HepG2 (cell line): Measurements from ENCODE around the gene MOV10L1.

Experiments
- CCDC6 ChIP-seq: sonication (generic); formaldehyde crosslinking; IDR thresholded peaks from 2 replicates; pipeline ENCODE4 v1.8.1; 2022; ENCODE audit warnings: mild to moderate bottlenecking, missing genetic modification reagents, moderate library complexity
- EP300 ChIP-seq, 3 experiments: sonication (generic) in 1 of 3; formaldehyde crosslinking in 1 of 3; IDR thresholded peaks; 2 replicates each; pipeline versions ENCODE4 v1.5.1 to v1.6.1; 2011 to 2020; ENCODE audit warnings: low read depth in 2 of 3, low read length in 2 of 3, borderline replicate concordance in 1 of 3, improper control_type of control experiment in 1 of 3, mild to moderate bottlenecking in 1 of 3, missing genetic modification reagents in 1 of 3, moderate library complexity in 1 of 3
- MEIS2 ChIP-seq: sonication (generic); formaldehyde crosslinking; IDR thresholded peaks from 2 replicates; pipeline ENCODE4 v1.9.0; 2021; ENCODE audit warnings: mild to moderate bottlenecking, missing genetic modification reagents
- ZNF883 ChIP-seq: sonication (generic); formaldehyde crosslinking; IDR thresholded peaks from 2 replicates; pipeline ENCODE4 v1.5.1; 2020; ENCODE audit warnings: mild to moderate bottlenecking, missing genetic modification reagents; ENCODE audit errors: not compliant biosample characterization
- TF ChIP-seq, protein P1 (sequence below): sonication (generic); formaldehyde crosslinking; IDR thresholded peaks from 2 replicates; pipeline ENCODE4 v1.9.0; 2021; ENCODE audit warnings: missing genetic modification reagents, borderline replicate concordance

GRCh38 chr22:50115693-50116092 is 25.9 kb downstream of the MOV10L1 start:
- TF ChIP-seq ZNF883 (no peak), CCDC6 (CRISPR knock-in tag) (no peak), EP300 (IDR thresholded peaks at IDR 0.05; ENCODE audit: low read depth in 2 of 2, low read length in 2 of 2) (no peak), EP300 (CRISPR knock-in tag; IDR thresholded peaks at IDR 0.05; ENCODE audit: borderline replicate concordance) (no peak), MEIS2 (no peak)
- TF ChIP-seq, protein P1, sequence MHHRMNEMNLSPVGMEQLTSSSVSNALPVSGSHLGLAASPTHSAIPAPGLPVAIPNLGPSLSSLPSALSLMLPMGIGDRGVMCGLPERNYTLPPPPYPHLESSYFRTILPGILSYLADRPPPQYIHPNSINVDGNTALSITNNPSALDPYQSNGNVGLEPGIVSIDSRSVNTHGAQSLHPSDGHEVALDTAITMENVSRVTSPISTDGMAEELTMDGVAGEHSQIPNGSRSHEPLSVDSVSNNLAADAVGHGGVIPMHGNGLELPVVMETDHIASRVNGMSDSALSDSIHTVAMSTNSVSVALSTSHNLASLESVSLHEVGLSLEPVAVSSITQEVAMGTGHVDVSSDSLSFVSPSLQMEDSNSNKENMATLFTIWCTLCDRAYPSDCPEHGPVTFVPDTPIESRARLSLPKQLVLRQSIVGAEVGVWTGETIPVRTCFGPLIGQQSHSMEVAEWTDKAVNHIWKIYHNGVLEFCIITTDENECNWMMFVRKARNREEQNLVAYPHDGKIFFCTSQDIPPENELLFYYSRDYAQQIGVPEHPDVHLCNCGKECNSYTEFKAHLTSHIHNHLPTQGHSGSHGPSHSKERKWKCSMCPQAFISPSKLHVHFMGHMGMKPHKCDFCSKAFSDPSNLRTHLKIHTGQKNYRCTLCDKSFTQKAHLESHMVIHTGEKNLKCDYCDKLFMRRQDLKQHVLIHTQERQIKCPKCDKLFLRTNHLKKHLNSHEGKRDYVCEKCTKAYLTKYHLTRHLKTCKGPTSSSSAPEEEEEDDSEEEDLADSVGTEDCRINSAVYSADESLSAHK = no peak
